Adrenal gland (tissue), 5 donors: Measurements from ENCODE around the gene IL10.

Source experiments
- CTCF ChIP-seq, 6 experiments: fragments of 450-650 bp in 4 of 6; fragments of 200-600 bp in 2 of 6; sonication (generic) in 1 of 6; IDR thresholded peaks; 1 replicate in 5 of 6; 2 replicates in 1 of 6; pipeline versions ENCODE4 v1.5.1 to v1.8.0; 2016 to 2021; ENCODE audit warnings: antibody characterized with exemption in 6 of 6, mild to moderate bottlenecking in 2 of 6, moderate library complexity in 1 of 6
- POLR2A ChIP-seq, 2 donors: fragments of 450-650 bp; IDR thresholded peaks; one replicate each; pipeline ENCODE4 v1.6.1; 2017; ENCODE audit warnings: antibody characterized with exemption in 2 of 2, mild to moderate bottlenecking in 2 of 2, moderate library complexity in 1 of 2
- donor health status: DM: no; HTN: no; CAD: no.

- no peak for TF ChIP-seq CTCF (IDR thresholded peaks at IDR 0.05)
- TF ChIP-seq POLR2A (IDR thresholded peaks at IDR 0.05): no peak
These were observed 29.4 kb downstream of the IL10 start for GRCh38 chr1:206742719-206743383.
